GM19372 (cell line): ENCODE results near the gene BFSP1.

ENCODE experiments used
- ATAC-seq: cut with Tn5 transposase; IDR thresholded peaks from one replicate; pipeline ENCODE4 v1.9.1; 2021; ENCODE audit warnings: mild to moderate bottlenecking, low read depth, moderate library complexity; ENCODE audit not compliant: unreplicated experiment

The BFSP1 gene

GRCh38 chr20:17558154-17558940 lies 27.2 kb upstream of the BFSP1 start:
- no peak for ATAC-seq

GRCh38 chr20:17557675-17558006 lies 26.5 kb upstream of the BFSP1 start:
- ATAC-seq = no peak

GRCh38 chr20:17556837-17557674 lies 25.9 kb upstream of the BFSP1 start:
- no peak for ATAC-seq

- no peak for ATAC-seq
These were observed 23.9 kb upstream of the BFSP1 start for GRCh38 chr20:17555106-17555505.

GRCh38 chr20:17549131-17549530 lies 18.0 kb upstream of the BFSP1 start:
- ATAC-seq = no peak

- ATAC-seq = no peak
These were observed 13.9 kb upstream of the BFSP1 start for GRCh38 chr20:17545127-17545526.

- ATAC-seq = no peak
These were observed 12.5 kb upstream of the BFSP1 start for GRCh38 chr20:17543531-17544131.

GRCh38 chr20:17542993-17543412 lies 11.8 kb upstream of the BFSP1 start:
- ATAC-seq = no peak

- ATAC-seq = no peak
These were observed 11.3 kb upstream of the BFSP1 start for GRCh38 chr20:17542481-17542880.

GRCh38 chr20:17541996-17542395 lies 10.8 kb upstream of the BFSP1 start:
- ATAC-seq = no peak

- no peak for ATAC-seq
These were observed 10.4 kb upstream of the BFSP1 start for GRCh38 chr20:17541596-17541995.

- ATAC-seq = no peak
These were observed 7.5 kb upstream of the BFSP1 start for GRCh38 chr20:17538517-17539170.

- ATAC-seq = no peak
These were observed 6.8 kb upstream of the BFSP1 start for GRCh38 chr20:17537959-17538358.

GRCh38 chr20:17536944-17537444 lies 5.8 kb upstream of the BFSP1 start:
- peak; percentile 94 for ATAC-seq

GRCh38 chr20:17534077-17534476 lies 2.9 kb upstream of the BFSP1 start:
- no peak for ATAC-seq

- ATAC-seq = no peak
These were observed 2.2 kb upstream of the BFSP1 start for GRCh38 chr20:17533396-17533795.

GRCh38 chr20:17531665-17532025 lies 466 bp upstream of the BFSP1 start:
- ATAC-seq = no peak

- ATAC-seq = no peak
These were observed 1.0 kb downstream of the BFSP1 start for GRCh38 chr20:17530153-17530552.

GRCh38 chr20:17529586-17529985 lies 1.6 kb downstream of the BFSP1 start:
- ATAC-seq = no peak

GRCh38 chr20:17525650-17526049 lies 5.5 kb downstream of the BFSP1 start:
- peak; percentile 72 for ATAC-seq

- no peak for ATAC-seq
These were observed 6.0 kb downstream of the BFSP1 start for GRCh38 chr20:17525132-17525531.
